Duodenal mucosa (tissue), 2 donors: ENCODE data around the gene LIN7B.

Source experiments
- H3K27ac ChIP-seq: one replicate; pipeline ENCODE4 v1.7.0; 2013; ENCODE audit warnings: low read depth, low read length
- H3K27me3 ChIP-seq, 2 donors: one replicate each; pipeline ENCODE4 v1.7.0; 2013; ENCODE audit warnings: low read length in 2 of 2, control low read depth in 1 of 2; ENCODE audit not compliant: insufficient read depth in 2 of 2, control insufficient read depth in 1 of 2
- H3K36me3 ChIP-seq, 2 donors: one replicate each; pipeline ENCODE4 v1.7.0; 2013; ENCODE audit warnings: low read length in 2 of 2, control low read depth in 1 of 2; ENCODE audit not compliant: insufficient read depth in 2 of 2, control insufficient read depth in 1 of 2
- H3K4me1 ChIP-seq, 2 donors: one replicate each; pipeline ENCODE4 v1.7.0; 2013; ENCODE audit warnings: low read length in 2 of 2, control low read depth in 1 of 2; ENCODE audit not compliant: insufficient read depth in 2 of 2, control insufficient read depth in 1 of 2
- H3K4me3 ChIP-seq, 2 donors: one replicate each; pipeline ENCODE4 v1.7.0; 2013; ENCODE audit warnings: low read length in 2 of 2, low read depth in 1 of 2
- H3K9ac ChIP-seq, 2 donors: one replicate each; pipeline ENCODE4 v1.7.0; 2013; ENCODE audit warnings: low read length in 2 of 2, low read depth in 1 of 2
- H3K9me3 ChIP-seq, 2 donors: one replicate each; pipeline ENCODE4 v1.7.0; 2013; ENCODE audit warnings: low read length in 2 of 2, control low read depth in 1 of 2; ENCODE audit not compliant: control insufficient read depth in 1 of 2

LIN7B gene

GRCh38 chr19:49097453-49098288 lies 16.5 kb upstream of the LIN7B start:
- peaks cover 24 to 76% of the 10 kb centered on the region in 2 donors for H3K36me3 ChIP-seq
- no peak overlapping the region for H3K4me3 ChIP-seq
- H3K4me1 ChIP-seq, result no peaks in the 10 kb centered on the region
- H3K27me3 ChIP-seq, result no peaks in the 10 kb centered on the region
- no peaks in the 10 kb centered on the region for H3K9me3 ChIP-seq
- no peak overlapping the region for H3K27ac ChIP-seq
- H3K9ac ChIP-seq, result no peak overlapping the region

- Histone ChIP-seq H3K4me1 (no peaks in the 10 kb centered on the region), H3K4me3 (no peak overlapping the region), H3K36me3 (peaks cover 25 to 80% of the 10 kb centered on the region in 2 donors), H3K9me3 (no peaks in the 10 kb centered on the region), H3K27me3 (no peaks in the 10 kb centered on the region), H3K9ac (no peak overlapping the region), H3K27ac (no peak overlapping the region)
These were observed 15.4 kb upstream of the LIN7B start for GRCh38 chr19:49098795-49099194.

GRCh38 chr19:49101160-49101559 lies 13.0 kb upstream of the LIN7B start:
- Histone ChIP-seq H3K9ac (no peak overlapping the region), H3K36me3 (peaks cover 32 to 80% of the 10 kb centered on the region in 2 donors), H3K4me1 (no peaks in the 10 kb centered on the region), H3K9me3 (no peaks in the 10 kb centered on the region), H3K27ac (no peak overlapping the region), H3K27me3 (no peaks in the 10 kb centered on the region), H3K4me3 (no peak overlapping the region)

GRCh38 chr19:49102303-49102702 lies 11.9 kb upstream of the LIN7B start:
- Histone ChIP-seq H3K27me3 (no peaks in the 10 kb centered on the region), H3K4me1 (no peaks in the 10 kb centered on the region), H3K9me3 (no peaks in the 10 kb centered on the region), H3K27ac (no peak overlapping the region), H3K36me3 (peaks cover 32 to 86% of the 10 kb centered on the region in 2 donors), H3K9ac (no peak overlapping the region), H3K4me3 (no peak overlapping the region)

- H3K9me3 ChIP-seq, result no peaks in the 10 kb centered on the region
- H3K27me3 ChIP-seq, result no peaks in the 10 kb centered on the region
- H3K27ac ChIP-seq, result no peak overlapping the region
- H3K36me3 ChIP-seq, result peaks cover 31 to 83% of the 10 kb centered on the region in 2 donors
- H3K4me1 ChIP-seq, result no peaks in the 10 kb centered on the region
- H3K9ac ChIP-seq, result no peak overlapping the region
- H3K4me3 ChIP-seq, result no peak overlapping the region
These were observed 10.7 kb upstream of the LIN7B start for GRCh38 chr19:49103331-49104085.

- H3K9ac ChIP-seq, result no peak overlapping the region
- H3K27ac ChIP-seq, result no peak overlapping the region
- H3K4me1 ChIP-seq, result no peaks in the 10 kb centered on the region
- H3K27me3 ChIP-seq, result no peaks in the 10 kb centered on the region
- H3K4me3 ChIP-seq, result no peak overlapping the region
- H3K9me3 ChIP-seq, result no peaks in the 10 kb centered on the region
- peaks cover 30 to 84% of the 10 kb centered on the region in 2 donors for H3K36me3 ChIP-seq
These were observed 9.8 kb upstream of the LIN7B start for GRCh38 chr19:49104229-49104864.

- H3K9ac ChIP-seq, result no peak overlapping the region
These were observed 7.5 kb upstream of the LIN7B start for GRCh38 chr19:49106648-49107135.

GRCh38 chr19:49107625-49108459 lies 6.3 kb upstream of the LIN7B start:
- Histone ChIP-seq H3K27ac (no peak overlapping the region), H3K4me3 (no peak overlapping the region), H3K27me3 (no peaks in the 10 kb centered on the region), H3K4me1 (no peaks in the 10 kb centered on the region), H3K9me3 (no peaks in the 10 kb centered on the region), H3K9ac (no peak overlapping the region), H3K36me3 (peaks cover 18 to 60% of the 10 kb centered on the region in 2 donors)

More at GRCh38 chr19:49106648-49107135, 7.5 kb upstream of the LIN7B start:
- no peaks in the 10 kb centered on the region for H3K4me1 ChIP-seq
- no peaks in the 10 kb centered on the region for H3K27me3 ChIP-seq
- H3K9me3 ChIP-seq, result no peaks in the 10 kb centered on the region
- no peak overlapping the region for H3K4me3 ChIP-seq
- no peak overlapping the region for H3K27ac ChIP-seq
- peaks cover 21 to 69% of the 10 kb centered on the region in 2 donors for H3K36me3 ChIP-seq

- Histone ChIP-seq H3K36me3 (peaks cover 18 to 52% of the 10 kb centered on the region in 2 donors), H3K9me3 (no peaks in the 10 kb centered on the region), H3K4me3 (no peak overlapping the region), H3K27me3 (no peaks in the 10 kb centered on the region), H3K9ac (no peak overlapping the region), H3K27ac (no peak overlapping the region), H3K4me1 (peaks cover 5 to 6% of the 10 kb centered on the region in 2 donors)
These were observed 5.1 kb upstream of the LIN7B start for GRCh38 chr19:49109051-49109450.
